Measurements from ENCODE around the gene UQCRHL. TPM values are rescaled to one million over a fixed set of nuclear protein-coding genes. Genes with fewer than 3 reads are reported as not detected.

UQCRHL gene
- total RNA-seq, 1 donor from 2014 or later: 3.5 TPM

GRCh38 chr1:15777909-15778707 is 29.3 kb downstream of the UQCRHL start:
- DNase-seq (ENCODE audit: low spot score in 2 of 2, unreplicated experiment in 2 of 2): no peak
- Mint-ChIP-seq H3K36me3 (peaks cover 50% of the 10 kb centered on the region), H3K27ac (no peak overlapping the region), H3K4me1 (no peaks in the 10 kb centered on the region), H3K4me3 (no peak overlapping the region), H3K9me3 (no peaks in the 10 kb centered on the region), H3K27me3 (ENCODE audit: low read depth) (no peaks in the 10 kb centered on the region)
- TF ChIP-seq CTCF (IDR thresholded peaks at IDR 0.05; ENCODE audit: unreplicated experiment): no peak

GRCh38 chr1:15775706-15776105 is 31.7 kb downstream of the UQCRHL start:
- Mint-ChIP-seq H3K4me1 (no peaks in the 10 kb centered on the region), H3K27ac (no peak overlapping the region), H3K4me3 (no peak overlapping the region), H3K27me3 (ENCODE audit: low read depth) (no peaks in the 10 kb centered on the region), H3K36me3 (peaks cover 57% of the 10 kb centered on the region), H3K9me3 (no peaks in the 10 kb centered on the region)
- TF ChIP-seq CTCF (IDR thresholded peaks at IDR 0.05; ENCODE audit: unreplicated experiment): no peak
- DNase-seq (ENCODE audit: low spot score in 2 of 2, unreplicated experiment in 2 of 2): no peak

GRCh38 chr1:15771836-15772515 is 35.5 kb downstream of the UQCRHL start:
- no peak for DNase-seq (ENCODE audit: low spot score in 2 of 2, unreplicated experiment in 2 of 2)
- peaks cover 44% of the 10 kb centered on the region for H3K36me3 Mint-ChIP-seq

GRCh38 chr1:15770313-15770962 is 37.0 kb downstream of the UQCRHL start:
- Mint-ChIP-seq H3K4me1 (no peaks in the 10 kb centered on the region), H3K9me3 (no peaks in the 10 kb centered on the region), H3K27ac (no peak overlapping the region), H3K36me3 (peaks cover 41% of the 10 kb centered on the region), H3K27me3 (ENCODE audit: low read depth) (no peaks in the 10 kb centered on the region), H3K4me3 (no peak overlapping the region)
- no peak for TF ChIP-seq CTCF (IDR thresholded peaks at IDR 0.05; ENCODE audit: unreplicated experiment)
- DNase-seq (ENCODE audit: low spot score in 2 of 2, unreplicated experiment in 2 of 2): no peak

More at GRCh38 chr1:15771836-15772515, 35.5 kb downstream of the UQCRHL start:
- H3K27me3 Mint-ChIP-seq (ENCODE audit: low read depth): no peaks in the 10 kb centered on the region
- no peaks in the 10 kb centered on the region for H3K9me3 Mint-ChIP-seq
- H3K4me1 Mint-ChIP-seq: no peaks in the 10 kb centered on the region
- TF ChIP-seq CTCF (IDR thresholded peaks at IDR 0.05; ENCODE audit: unreplicated experiment): no peak
- H3K27ac Mint-ChIP-seq: peak overlapping the region; percentile 6
- no peak overlapping the region for H3K4me3 Mint-ChIP-seq

- H3K36me3 Mint-ChIP-seq: peaks cover 40% of the 10 kb centered on the region
These were observed 39.1 kb downstream of the UQCRHL start for GRCh38 chr1:15768388-15768787.

More at GRCh38 chr1:15768388-15768787, 39.1 kb downstream of the UQCRHL start:
- Mint-ChIP-seq H3K4me1 (no peaks in the 10 kb centered on the region), H3K4me3 (no peak overlapping the region), H3K27ac (no peak overlapping the region), H3K9me3 (no peaks in the 10 kb centered on the region), H3K27me3 (ENCODE audit: low read depth) (no peaks in the 10 kb centered on the region)
- no peak for TF ChIP-seq CTCF (IDR thresholded peaks at IDR 0.05; ENCODE audit: unreplicated experiment)
- DNase-seq (ENCODE audit: low spot score in 2 of 2, unreplicated experiment in 2 of 2): no peak
